ENCODE results near the gene SKI. TPM values are rescaled to one million over a fixed set of nuclear protein-coding genes. Genes with fewer than 3 reads are reported as not detected.

Gene SKI
- total and polyA plus RNA-seq, 10 of the 15 experiments (the other 5 are each of a cell fraction or from before 2014, with no cell fraction given), result 0.03 to 14.9 (median 0.96) TPM

DNA sequence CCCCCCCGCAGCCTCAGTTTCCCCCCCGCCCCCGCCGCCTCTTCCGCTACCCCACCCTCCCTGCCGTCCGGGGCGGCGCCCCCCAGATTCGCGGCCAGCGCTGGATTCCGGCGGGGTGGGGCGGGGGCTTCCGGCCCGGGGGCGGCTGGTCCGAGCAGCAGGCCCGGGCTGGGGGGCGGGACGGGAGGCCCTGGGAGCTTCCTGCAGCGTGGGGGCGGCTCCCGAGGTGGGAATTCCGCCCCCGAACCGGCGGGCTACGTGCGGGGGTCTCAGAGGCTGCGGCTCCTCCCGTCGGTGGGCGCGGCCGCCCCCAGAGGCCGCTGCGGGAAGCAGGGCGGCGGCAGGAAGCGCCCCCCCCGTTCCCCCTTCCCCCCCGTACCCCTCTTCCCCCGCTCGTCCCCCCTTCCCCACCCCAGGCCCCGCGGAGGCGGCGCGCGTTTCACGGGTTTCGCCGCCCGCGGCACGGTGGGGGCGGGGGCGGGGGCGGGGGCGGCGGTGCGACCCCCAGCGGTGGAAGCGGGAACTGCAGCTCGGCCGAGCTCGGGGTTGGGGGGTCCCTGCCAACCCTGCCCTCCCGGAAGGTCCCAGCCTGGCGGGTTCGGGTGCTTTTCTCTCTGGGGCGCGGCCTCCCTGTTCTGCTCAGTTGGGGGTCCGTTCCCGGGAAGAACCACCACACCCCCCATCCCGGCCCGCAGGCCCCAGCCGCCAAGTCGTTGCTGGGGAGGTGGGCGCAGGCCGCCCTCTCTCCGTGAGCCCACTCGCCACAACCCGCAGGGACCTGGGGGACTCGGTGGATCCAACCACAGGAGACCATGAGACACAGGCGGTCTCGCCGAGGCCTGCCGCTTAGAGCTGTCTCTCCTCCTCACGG lies 86.9 kb downstream of the SKI start:
- CTCF ChIA-PET, result interaction anchor here (0.7 to 2.5 kb wide), 6 partner anchors 14 to 120 kb away, joined by 3 to 12 read pairs (median 4); partner anchors contain the start of gene FAAP20
- RAD21 ChIA-PET (ENCODE audit: unreplicated experiment), result interaction anchor here (1.5 to 3.2 kb wide), 5 partner anchors 23 to 120 kb away, joined by 4 to 18 read pairs (median 5); partner anchors contain the start of gene FAAP20
- Histone ChIP-seq H2AFZ (ENCODE audit: control insufficient read depth, low read depth, low read length) (peak overlapping the region; percentile 34), H3K4me1 (ENCODE audit: control insufficient read depth, insufficient read depth, low read length) (peaks cover 10% of the 10 kb centered on the region), H3K9me3 (replicated peaks; ENCODE audit: control insufficient read depth, insufficient read depth, low read length) (no peaks in the 10 kb centered on the region), H3K36me3 (ENCODE audit: control insufficient read depth in 2 of 2, insufficient read depth in 2 of 2, low read length in 1 of 2) (no peaks in the 10 kb centered on the region; a peak in 1 of 4 replicates), H4K20me1 (ENCODE audit: control insufficient read depth, insufficient read depth) (no peaks in the 10 kb centered on the region), H3K79me2 (ENCODE audit: control insufficient read depth, insufficient read depth, low read length) (no peaks in the 10 kb centered on the region), H3K27me3 (replicated peaks in 1 of 2; ENCODE audit: control insufficient read depth in 2 of 2, insufficient read depth in 2 of 2, low read length in 1 of 2) (no peaks in the 10 kb centered on the region), H3K27ac (ENCODE audit: control insufficient read depth, insufficient read depth) (no peak overlapping the region), H3K4me3 (peak overlapping the region; percentile 41; the same call in 1 of the 2 replicates), H3K9ac (ENCODE audit: control insufficient read depth, insufficient read depth, low read length) (no peak overlapping the region), H3K4me2 (ENCODE audit: control insufficient read depth, insufficient read depth) (peak overlapping the region; percentile 64; the same call in 1 of the 2 replicates)
- DNase-seq (ENCODE audit: low read depth, low spot score), result no peak
- POLR2A ChIA-PET, result interaction anchor here (0.6 kb wide), 1 partner anchor 80 kb away, joined by 4 read pairs; no protein-coding TSS in a partner anchor
- intact Hi-C loops (cut with micrococcal nuclease; ENCODE audit: unreplicated experiment) (loop anchor here (5.0 kb wide), 2 partner anchors 88 to 118 kb away; partner anchors contain the start of gene SKI), in situ Hi-C loops (cut with MboI) (no loop called here)
- 4% methylated on average over 35 of the region's 91 CpGs for WGBS (ENCODE audit: insufficient coverage, insufficient replicate concordance, low lambda C conversion rate, missing lambda C conversion rate)
- FAIRE-seq, result no peak
- peak; percentile 68 for ATAC-seq
- BruUV-seq (replicated peaks), result no TSS peak
- peak in 1 of 2 experiments; percentile 93; a peak in 2 of 3 replicates for TF ChIP-seq EGR1 (IDR thresholded peaks at IDR 0.05; ENCODE audit: borderline replicate concordance in 1 of 2, low read depth in 2 of 2, low read length in 2 of 2)
- TF ChIP-seq PAX5 (IDR thresholded peaks at IDR 0.05; ENCODE audit: borderline replicate concordance, low read depth, low read length), result no peak
- TF ChIP-seq IKZF1 (conservative IDR thresholded peaks at IDR 0.05), result peak; percentile 23; the same call in 1 of the 2 replicates
- TF ChIP-seq HDGF (IDR thresholded peaks at IDR 0.05), result 0 out of 2 replicates have a peak, but pooled peaks have one; percentile 36
- TF ChIP-seq ASH2L (IDR thresholded peaks at IDR 0.05; ENCODE audit: borderline replicate concordance, low read depth), result no peak
- no peak for TF ChIP-seq MYC (IDR thresholded peaks at IDR 0.05; ENCODE audit: insufficient read depth, insufficient read length, insufficient replicate concordance, low read length, severe bottlenecking)
- 0 out of 2 replicates have a peak, but pooled peaks have one; percentile 9 for TF ChIP-seq SMC3 (IDR thresholded peaks at IDR 0.05; ENCODE audit: borderline replicate concordance, low read length)
- peak; percentile 61; the same call in 1 of the 2 replicates for TF ChIP-seq GATAD2B (conservative IDR thresholded peaks at IDR 0.05; ENCODE audit: low read depth)
- 0 out of 2 replicates have a peak, but pooled peaks have one; percentile 6 for TF ChIP-seq RAD21 (IDR thresholded peaks at IDR 0.05; ENCODE audit: insufficient read depth, low read depth, low read length)
- TF ChIP-seq, protein P1, sequence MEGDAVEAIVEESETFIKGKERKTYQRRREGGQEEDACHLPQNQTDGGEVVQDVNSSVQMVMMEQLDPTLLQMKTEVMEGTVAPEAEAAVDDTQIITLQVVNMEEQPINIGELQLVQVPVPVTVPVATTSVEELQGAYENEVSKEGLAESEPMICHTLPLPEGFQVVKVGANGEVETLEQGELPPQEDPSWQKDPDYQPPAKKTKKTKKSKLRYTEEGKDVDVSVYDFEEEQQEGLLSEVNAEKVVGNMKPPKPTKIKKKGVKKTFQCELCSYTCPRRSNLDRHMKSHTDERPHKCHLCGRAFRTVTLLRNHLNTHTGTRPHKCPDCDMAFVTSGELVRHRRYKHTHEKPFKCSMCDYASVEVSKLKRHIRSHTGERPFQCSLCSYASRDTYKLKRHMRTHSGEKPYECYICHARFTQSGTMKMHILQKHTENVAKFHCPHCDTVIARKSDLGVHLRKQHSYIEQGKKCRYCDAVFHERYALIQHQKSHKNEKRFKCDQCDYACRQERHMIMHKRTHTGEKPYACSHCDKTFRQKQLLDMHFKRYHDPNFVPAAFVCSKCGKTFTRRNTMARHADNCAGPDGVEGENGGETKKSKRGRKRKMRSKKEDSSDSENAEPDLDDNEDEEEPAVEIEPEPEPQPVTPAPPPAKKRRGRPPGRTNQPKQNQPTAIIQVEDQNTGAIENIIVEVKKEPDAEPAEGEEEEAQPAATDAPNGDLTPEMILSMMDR (IDR thresholded peaks at IDR 0.05 in 2 of 3, conservative IDR thresholded peaks at IDR 0.05 in 1 of 3; ENCODE audit: control insufficient read depth in 2 of 3, extremely low read depth in 1 of 3, insufficient read depth in 1 of 3, low read depth in 3 of 3, low read length in 3 of 3), result peak; percentile 54 to 71 (median 56)
- TF ChIP-seq, protein P2, sequence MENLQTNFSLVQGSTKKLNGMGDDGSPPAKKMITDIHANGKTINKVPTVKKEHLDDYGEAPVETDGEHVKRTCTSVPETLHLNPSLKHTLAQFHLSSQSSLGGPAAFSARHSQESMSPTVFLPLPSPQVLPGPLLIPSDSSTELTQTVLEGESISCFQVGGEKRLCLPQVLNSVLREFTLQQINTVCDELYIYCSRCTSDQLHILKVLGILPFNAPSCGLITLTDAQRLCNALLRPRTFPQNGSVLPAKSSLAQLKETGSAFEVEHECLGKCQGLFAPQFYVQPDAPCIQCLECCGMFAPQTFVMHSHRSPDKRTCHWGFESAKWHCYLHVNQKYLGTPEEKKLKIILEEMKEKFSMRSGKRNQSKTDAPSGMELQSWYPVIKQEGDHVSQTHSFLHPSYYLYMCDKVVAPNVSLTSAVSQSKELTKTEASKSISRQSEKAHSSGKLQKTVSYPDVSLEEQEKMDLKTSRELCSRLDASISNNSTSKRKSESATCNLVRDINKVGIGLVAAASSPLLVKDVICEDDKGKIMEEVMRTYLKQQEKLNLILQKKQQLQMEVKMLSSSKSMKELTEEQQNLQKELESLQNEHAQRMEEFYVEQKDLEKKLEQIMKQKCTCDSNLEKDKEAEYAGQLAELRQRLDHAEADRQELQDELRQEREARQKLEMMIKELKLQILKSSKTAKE (IDR thresholded peaks at IDR 0.05; ENCODE audit: low read depth, poor library complexity, severe bottlenecking), result no peak
- TF ChIP-seq FOS (IDR thresholded peaks at IDR 0.05; ENCODE audit: borderline replicate concordance, extremely low read depth, insufficient read length), result no peak
- TF ChIP-seq NFYB (IDR thresholded peaks at IDR 0.05; ENCODE audit: insufficient read depth, low read depth, low read length), result no peak
- peak; percentile 13 for TF ChIP-seq MEF2B (IDR thresholded peaks at IDR 0.05; ENCODE audit: partially characterized antibody, poor library complexity, severe bottlenecking)
- TF ChIP-seq NR2C1 (IDR thresholded peaks at IDR 0.05), result no peak
- SMC1A ChIA-PET (ENCODE audit: uncharacterized antibody, unreplicated experiment), result interaction anchor here (1.1 kb wide), 1 partner anchor 81 kb away, joined by 3 read pairs; no protein-coding TSS in a partner anchor
